Right lobe of liver (tissue), 6 donors: ENCODE results near the gene MAP3K7. TPM values are rescaled to one million over a fixed set of nuclear protein-coding genes. Genes with fewer than 3 reads are reported as not detected.

Experiments
- ATAC-seq, 4 donors: fragments of 200-7000 bp; cut with Tn5 transposase; one replicate each; pipeline ENCODE4 v1.9.1; 2020; ENCODE audit warnings: mild to moderate bottlenecking in 4 of 4, moderate library complexity in 4 of 4
- DNase-seq, 3 donors: peaks; one replicate each; pipeline ENCODE4 v3.0.0-alpha.2; 2020
- H3K27ac ChIP-seq, 3 donors: fragments of 200-600 bp; one replicate each; pipeline ENCODE4 v1.8.0; 2022
- H3K27me3 ChIP-seq, 2 donors: fragments of 200-600 bp; one replicate each; pipeline ENCODE4 v1.8.0; 2022
- H3K36me3 ChIP-seq, 4 donors: fragments of 200-600 bp; sonication (generic) in 1 of 4; one replicate each; pipeline versions ENCODE4 v1.5.1 to v1.8.0; 2017 to 2022; ENCODE audit warnings: control low read depth in 1 of 4
- H3K4me1 ChIP-seq, 4 donors: fragments of 200-600 bp; sonication (generic) in 1 of 4; one replicate each; pipeline versions ENCODE4 v1.5.1 to v1.8.0; 2017 to 2022; ENCODE audit warnings: control low read depth in 1 of 4
- H3K4me3 ChIP-seq, 3 donors: fragments of 200-600 bp; one replicate each; pipeline ENCODE4 v1.8.0; 2022
- H3K9me3 ChIP-seq, 4 donors: fragments of 200-600 bp; sonication (generic) in 1 of 4; one replicate each; pipeline versions ENCODE4 v1.5.1 to v1.8.0; 2017 to 2022; ENCODE audit warnings: control low read depth in 1 of 4
- CTCF ChIP-seq, 4 donors: fragments of 200-600 bp in 3 of 4; fragments of 450-650 bp in 1 of 4; IDR thresholded peaks; one replicate each; pipeline versions ENCODE4 v1.5.1 to v1.8.0; 2016 to 2022; ENCODE audit warnings: antibody characterized with exemption in 4 of 4, mild to moderate bottlenecking in 2 of 4
- POLR2A ChIP-seq: fragments of 450-650 bp; IDR thresholded peaks from one replicate; pipeline ENCODE4 v1.6.1; 2017; ENCODE audit warnings: antibody characterized with exemption, mild to moderate bottlenecking
- WGBS: methylation state at CpG from one replicate; pipeline ENCODE4 v1.1.6; 2018; ENCODE audit warnings: low coverage, low lambda C conversion rate; ENCODE audit not compliant: insufficient coverage; ENCODE audit errors: missing lambda C conversion rate; 5-methylcytosine and 5-hydroxymethylcytosine counted together
- intact Hi-C, 2 donors: fragments of 100-400 bp; cut with DNase I; formaldehyde crosslinking; loops; one replicate each; pipeline versions ENCODE4 v1.11.2 to v1.14.1; 2022
- total RNA-seq, 6 experiments: library from RNA; depleted of rRNA in 2 of 6; stranded (reverse); fragments of >200 nt in 2 of 6; fragmentation: NEBNext Ultra II Directional in 3 of 6; extraction: Animal tissue kit (Norgen Biotek cat#: 25700) in 3 of 6; gene quantifications; one replicate each; pipeline versions ENCODE4 v1.1.0 to v1.2.4, GENCODE V29; 2016 to 2023
- donor health status: DM: no; HTN: yes; CAD: no.
- donor health status: DM: no; HTN: no; CAD: no.
- donor health status: DM: no; HTN: no; CAD: no.
- donor health status: DM: no; HTN: yes; CAD: no.
- donor health status: DM: no; HTN: yes; CAD: no.

Gene MAP3K7
- total RNA-seq, 6 experiments from 2014 or later = 8.1 to 12.5 (median 10.3) TPM

GRCh38 chr6:90483116-90483839, 103.6 kb downstream of the MAP3K7 start:
- H3K27me3 ChIP-seq = no peaks in the 10 kb centered on the region
- no peaks in the 10 kb centered on the region for H3K9me3 ChIP-seq
- H3K36me3 ChIP-seq = no peaks in the 10 kb centered on the region
- intact Hi-C loops = loop anchor here in 1 of 2 donors (10.0 kb wide), 1 partner anchor 548 kb away; no protein-coding TSS in a partner anchor
- H3K4me3 ChIP-seq = no peak overlapping the region
- TF ChIP-seq CTCF (IDR thresholded peaks at IDR 0.05) (no peak), POLR2A (no peak)
- H3K27ac ChIP-seq = no peak overlapping the region
- peaks cover 0 to 4% (median 0%) of the 10 kb centered on the region in 4 donors for H3K4me1 ChIP-seq
- ATAC-seq = no peak
- no peak for DNase-seq
- 61% methylated on average over 2 of the region's 8 CpGs for WGBS

- DNase-seq (no peak), ATAC-seq (no peak)
- intact Hi-C loops = loop anchor here in 1 of 2 donors (10.0 kb wide), 1 partner anchor 546 kb away; no protein-coding TSS in a partner anchor
- H3K4me3 ChIP-seq = no peak overlapping the region
- WGBS = 88% methylated on average over 4 of the region's 4 CpGs
- H3K27me3 ChIP-seq = no peaks in the 10 kb centered on the region
- no peaks in the 10 kb centered on the region for H3K36me3 ChIP-seq
- H3K4me1 ChIP-seq = peaks cover 0 to 4% (median 0%) of the 10 kb centered on the region in 4 donors
- H3K27ac ChIP-seq = no peak overlapping the region
- TF ChIP-seq POLR2A (no peak), CTCF (IDR thresholded peaks at IDR 0.05) (no peak)
- no peaks in the 10 kb centered on the region for H3K9me3 ChIP-seq
Observed at GRCh38 chr6:90480666-90481065, 106.2 kb downstream of the MAP3K7 start.

DNA sequence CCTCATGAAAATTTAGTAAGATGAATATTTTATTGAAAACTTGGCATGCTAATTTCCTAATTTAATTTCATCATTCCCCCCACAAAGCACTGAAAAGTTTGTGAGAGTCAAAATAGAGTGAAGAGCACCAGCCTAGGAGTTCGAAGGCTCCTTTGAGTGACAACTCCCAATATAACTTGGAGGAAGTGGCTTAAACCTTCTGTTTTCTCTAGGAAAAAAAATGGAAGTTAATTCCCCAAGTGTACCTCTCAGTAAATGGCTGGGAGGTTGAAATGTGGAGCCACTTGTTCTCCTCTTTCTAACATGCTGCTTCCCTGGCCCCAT, 107.3 kb downstream of the MAP3K7 start:
- 90% methylated on average over 1 of the region's 1 CpG for WGBS
- no peak for ATAC-seq
- intact Hi-C loops = no loop called here

DNA sequence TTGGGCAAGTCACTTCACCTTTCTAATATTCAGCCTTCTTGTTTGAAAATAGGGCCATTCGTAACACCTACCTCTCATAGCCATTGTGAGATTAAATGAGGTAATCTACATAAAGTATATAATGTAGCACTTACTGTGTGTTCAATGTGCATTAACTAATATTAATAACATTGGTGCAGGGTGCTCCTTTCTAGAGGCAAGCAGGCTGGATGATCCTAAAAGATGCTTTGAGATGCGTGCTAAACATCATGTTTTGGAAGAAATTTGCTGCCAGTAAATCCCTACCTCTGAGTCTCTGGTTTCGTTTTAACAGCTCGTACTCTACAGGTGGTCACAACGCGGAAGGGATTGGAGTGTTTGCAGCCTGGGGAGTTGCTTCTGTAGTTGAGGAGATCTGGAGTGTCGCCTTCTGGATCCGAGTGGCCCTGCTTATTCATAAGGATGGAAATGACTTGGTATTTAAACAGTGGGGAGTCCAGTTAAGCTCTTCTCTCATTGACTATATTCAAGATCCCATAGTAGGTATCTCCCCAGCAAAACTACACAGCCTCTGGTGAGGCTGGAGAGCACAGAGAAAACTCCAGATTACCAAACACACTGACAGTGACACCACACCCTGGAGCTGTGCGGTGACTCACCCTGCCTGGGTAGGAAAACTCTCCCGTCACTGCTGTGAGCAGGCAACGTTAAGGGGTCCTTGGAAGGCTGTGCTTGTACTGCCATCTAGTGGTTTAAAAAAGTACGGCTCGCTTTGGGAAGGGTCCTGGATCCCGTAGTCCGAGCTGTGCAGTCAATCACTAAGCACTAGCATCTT, 107.9 kb downstream of the MAP3K7 start:
- Histone ChIP-seq H3K4me1 (peaks cover 0 to 4% (median 0%) of the 10 kb centered on the region in 4 donors), H3K4me3 (no peak overlapping the region), H3K27me3 (no peaks in the 10 kb centered on the region), H3K36me3 (no peaks in the 10 kb centered on the region), H3K27ac (no peak overlapping the region), H3K9me3 (no peaks in the 10 kb centered on the region)
- peak; percentile 89 to 91 (median 90) for TF ChIP-seq CTCF (IDR thresholded peaks at IDR 0.05)
- TF ChIP-seq POLR2A = no peak
- ATAC-seq (peak; percentile 100), DNase-seq (peak; percentile 80 to 85 (median 82))
- 32% methylated on average over 12 of the region's 15 CpGs for WGBS
- intact Hi-C loops = no loop called here

More for the DNA sequence above, 107.3 kb downstream of the MAP3K7 start:
- TF ChIP-seq POLR2A = no peak
- no peak for TF ChIP-seq CTCF (IDR thresholded peaks at IDR 0.05)
- Histone ChIP-seq H3K4me1 (peaks cover 0 to 4% (median 0%) of the 10 kb centered on the region in 4 donors), H3K36me3 (no peaks in the 10 kb centered on the region), H3K27ac (no peak overlapping the region), H3K27me3 (no peaks in the 10 kb centered on the region), H3K9me3 (no peaks in the 10 kb centered on the region), H3K4me3 (no peak overlapping the region)
- DNase-seq = no peak
